DMS153 (cell line): ENCODE measurements around the gene AMZ1.
"Not testable (repeated sequence)": the region's sequence is repeated elsewhere in the genome, so short reads cannot be mapped to it uniquely, and the experiment has no call there.

ENCODE experiments used
- DNase-seq: peaks from one replicate; lab custom pipeline; 2025; lab: John Stamatoyannopoulos, UW

AMZ1 gene

GRCh38 chr7:2670171-2670570 lies 17.8 kb upstream of the AMZ1 start:
- DNase-seq, result no peak

- DNase-seq, result peak; percentile 75
Observed at GRCh38 chr7:2670720-2671391, 17.1 kb upstream of the AMZ1 start.

GRCh38 chr7:2673214-2673613 lies 14.8 kb upstream of the AMZ1 start:
- DNase-seq, result not testable (repeated sequence)

GRCh38 chr7:2673934-2674333 lies 14.1 kb upstream of the AMZ1 start:
- no peak for DNase-seq

- no peak for DNase-seq
Observed at GRCh38 chr7:2675256-2675764, 12.7 kb upstream of the AMZ1 start.

GRCh38 chr7:2676576-2676975 lies 11.4 kb upstream of the AMZ1 start:
- not testable (repeated sequence) for DNase-seq

- DNase-seq, result not testable (repeated sequence)
Observed at GRCh38 chr7:2678454-2678853, 9.5 kb upstream of the AMZ1 start.

GRCh38 chr7:2679135-2680127 lies 8.6 kb upstream of the AMZ1 start:
- DNase-seq, result not testable (repeated sequence)

- no peak for DNase-seq
Observed at GRCh38 chr7:2680256-2680655, 7.7 kb upstream of the AMZ1 start.

- peak; percentile 55 for DNase-seq
Observed at GRCh38 chr7:2680792-2681490, 7.1 kb upstream of the AMZ1 start.

- no peak for DNase-seq
Observed at GRCh38 chr7:2681929-2682799, 5.8 kb upstream of the AMZ1 start.

- DNase-seq, result no peak
Observed at GRCh38 chr7:2684501-2684900, 3.5 kb upstream of the AMZ1 start.

- no peak for DNase-seq
Observed at GRCh38 chr7:2686101-2686500, 1.9 kb upstream of the AMZ1 start.

GRCh38 chr7:2687338-2687869 lies 598 bp upstream of the AMZ1 start:
- DNase-seq, result peak; percentile 83

- DNase-seq, result no peak
Observed at GRCh38 chr7:2688409-2689342, 674 bp downstream of the AMZ1 start.

GRCh38 chr7:2689343-2689847 lies 1.4 kb downstream of the AMZ1 start:
- no peak for DNase-seq

GRCh38 chr7:2689951-2690705 lies 2.1 kb downstream of the AMZ1 start:
- peak; percentile 82 for DNase-seq

- DNase-seq, result no peak
Observed at GRCh38 chr7:2691011-2691707, 3.2 kb downstream of the AMZ1 start.
